Right kidney (tissue), 1 donor: ENCODE data around the gene NELFB.

ENCODE experiments used
- DNase-seq: peaks from one replicate; pipeline ENCODE4 v3.0.0-alpha.2; 2016

The NELFB gene

GRCh38 chr9:137266585-137267453 lies 11.7 kb downstream of the NELFB start:
- no peak for DNase-seq

GRCh38 chr9:137267933-137268355 lies 12.8 kb downstream of the NELFB start:
- DNase-seq, result no peak

GRCh38 chr9:137268538-137269201 lies 13.5 kb downstream of the NELFB start:
- DNase-seq, result no peak

GRCh38 chr9:137269231-137269772 lies 14.2 kb downstream of the NELFB start:
- DNase-seq, result no peak

GRCh38 chr9:137270929-137271695 lies 16.0 kb downstream of the NELFB start:
- DNase-seq, result no peak

GRCh38 chr9:137271696-137272076 lies 16.6 kb downstream of the NELFB start:
- no peak for DNase-seq

DNA sequence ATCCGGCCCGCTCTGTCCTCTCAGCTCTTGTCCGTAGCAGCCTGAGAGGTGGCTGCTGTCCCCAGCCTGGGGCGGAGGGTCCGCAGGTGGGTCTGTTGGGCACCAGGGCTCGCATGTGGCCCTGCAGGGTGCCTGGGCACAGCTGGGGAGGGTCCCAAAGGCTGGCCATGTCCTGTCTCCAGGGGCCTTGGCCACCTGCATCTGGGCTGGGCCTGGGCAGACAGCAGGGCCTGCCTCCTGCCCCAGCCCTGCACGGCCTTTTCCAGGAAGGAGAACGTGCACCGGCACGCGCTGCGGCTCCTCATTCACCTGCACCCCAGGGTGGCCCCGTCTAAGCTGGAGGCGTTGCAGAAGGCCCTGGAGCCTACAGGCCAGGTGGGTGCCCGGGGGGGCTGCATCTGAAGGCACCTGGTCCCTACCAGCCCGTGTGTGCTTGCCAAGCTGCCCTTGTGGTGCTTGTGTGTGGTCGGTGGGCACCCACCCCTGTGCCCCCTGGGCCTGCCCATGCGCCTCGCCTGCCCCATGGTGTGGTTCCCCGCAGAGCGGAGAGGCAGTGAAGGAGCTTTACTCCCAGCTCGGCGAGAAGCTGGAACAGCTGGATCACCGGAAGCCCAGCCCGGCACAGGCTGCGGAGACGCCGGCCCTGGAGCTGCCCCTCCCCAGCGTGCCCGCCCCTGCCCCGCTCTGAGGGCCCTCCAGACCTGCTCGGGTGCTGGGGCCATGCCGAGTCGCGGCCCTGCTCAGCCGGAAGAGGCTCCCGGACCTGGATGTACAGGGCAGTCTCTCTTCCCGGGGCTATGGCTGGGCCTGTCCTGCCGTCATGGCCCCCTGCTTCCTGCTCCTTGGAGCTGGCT lies 17.3 kb downstream of the NELFB start:
- no peak for DNase-seq

GRCh38 chr9:137273095-137273490 lies 18.0 kb downstream of the NELFB start:
- no peak for DNase-seq

DNA sequence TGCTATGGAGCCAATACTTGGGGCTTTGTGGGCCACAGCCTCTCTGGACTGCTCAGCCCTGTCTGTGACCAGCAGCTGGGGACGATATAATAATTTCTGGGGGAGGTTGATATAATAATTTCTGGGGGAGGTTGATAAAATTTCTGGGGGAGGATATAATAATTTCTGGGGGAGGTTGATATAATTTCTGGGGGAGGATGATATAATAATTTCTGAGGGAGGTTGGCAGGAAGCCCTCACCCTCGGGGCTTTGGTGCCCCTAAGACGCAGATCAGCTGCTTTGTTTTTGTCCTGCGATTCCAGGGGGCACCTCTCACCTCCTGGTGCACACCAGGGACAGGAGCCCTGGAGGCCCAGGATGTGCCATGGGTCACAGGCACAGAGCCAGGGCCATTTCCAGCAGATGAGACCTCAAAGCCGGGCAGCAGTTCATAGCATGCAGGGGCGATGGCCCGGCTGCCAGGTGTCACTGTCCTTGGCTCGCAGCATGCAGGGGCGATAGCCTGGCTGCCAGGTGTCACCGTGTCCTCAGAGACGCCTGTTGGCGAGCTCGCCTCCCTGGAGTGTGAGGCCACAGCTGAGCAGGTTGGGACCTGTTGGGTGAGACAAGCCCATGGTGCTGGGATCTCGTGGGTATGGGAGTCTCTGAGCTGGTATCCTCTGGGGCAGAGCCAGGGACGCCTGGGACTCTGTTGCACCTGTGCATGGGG lies 18.6 kb downstream of the NELFB start:
- DNase-seq, result no peak

GRCh38 chr9:137275203-137275587 lies 20.1 kb downstream of the NELFB start:
- DNase-seq, result no peak

GRCh38 chr9:137275588-137276472 lies 20.7 kb downstream of the NELFB start:
- DNase-seq, result no peak

- DNase-seq, result peak; percentile 65
Observed at GRCh38 chr9:137276473-137277328, 21.6 kb downstream of the NELFB start.

GRCh38 chr9:137277329-137278041 lies 22.4 kb downstream of the NELFB start, which contains the start of gene TOR4A:
TSS of gene TOR4A (plus strand) at chr9:137277726. CDS start at chr9:137278690, 964 bp downstream.
- peak; percentile 75 for DNase-seq

DNA sequence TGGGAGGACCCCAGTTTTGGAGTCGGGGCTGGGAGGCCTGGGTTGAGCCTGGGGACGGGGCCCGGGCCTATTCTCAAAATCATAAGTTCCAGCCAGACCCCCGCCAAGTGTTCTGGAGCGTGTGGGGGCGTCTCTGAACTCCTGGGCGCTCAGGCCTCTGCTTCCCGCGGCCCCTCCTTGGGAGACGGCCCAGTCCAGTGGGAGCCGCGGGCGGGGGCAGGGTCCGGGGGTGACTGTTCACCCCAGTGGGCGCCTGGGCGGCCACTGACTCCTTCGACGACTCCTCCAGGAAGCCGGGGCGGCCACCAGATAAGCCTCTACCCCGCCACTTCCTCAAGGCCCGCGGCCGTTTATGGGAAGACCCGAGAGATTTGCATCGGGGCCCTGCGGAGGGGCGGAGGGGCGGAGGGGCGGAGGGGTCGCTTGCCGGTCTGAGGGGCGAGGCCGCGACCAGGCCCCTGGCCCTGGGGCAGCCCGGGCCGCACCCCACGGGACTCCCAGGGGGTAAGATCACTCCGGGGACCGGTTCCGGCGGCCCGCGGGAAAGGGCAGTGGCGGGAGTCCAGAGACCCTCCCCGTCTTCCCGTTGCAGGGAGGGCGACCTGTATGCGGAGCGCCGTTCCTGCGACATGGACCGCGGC lies 23.1 kb downstream of the NELFB start:
- no peak for DNase-seq

DNA sequence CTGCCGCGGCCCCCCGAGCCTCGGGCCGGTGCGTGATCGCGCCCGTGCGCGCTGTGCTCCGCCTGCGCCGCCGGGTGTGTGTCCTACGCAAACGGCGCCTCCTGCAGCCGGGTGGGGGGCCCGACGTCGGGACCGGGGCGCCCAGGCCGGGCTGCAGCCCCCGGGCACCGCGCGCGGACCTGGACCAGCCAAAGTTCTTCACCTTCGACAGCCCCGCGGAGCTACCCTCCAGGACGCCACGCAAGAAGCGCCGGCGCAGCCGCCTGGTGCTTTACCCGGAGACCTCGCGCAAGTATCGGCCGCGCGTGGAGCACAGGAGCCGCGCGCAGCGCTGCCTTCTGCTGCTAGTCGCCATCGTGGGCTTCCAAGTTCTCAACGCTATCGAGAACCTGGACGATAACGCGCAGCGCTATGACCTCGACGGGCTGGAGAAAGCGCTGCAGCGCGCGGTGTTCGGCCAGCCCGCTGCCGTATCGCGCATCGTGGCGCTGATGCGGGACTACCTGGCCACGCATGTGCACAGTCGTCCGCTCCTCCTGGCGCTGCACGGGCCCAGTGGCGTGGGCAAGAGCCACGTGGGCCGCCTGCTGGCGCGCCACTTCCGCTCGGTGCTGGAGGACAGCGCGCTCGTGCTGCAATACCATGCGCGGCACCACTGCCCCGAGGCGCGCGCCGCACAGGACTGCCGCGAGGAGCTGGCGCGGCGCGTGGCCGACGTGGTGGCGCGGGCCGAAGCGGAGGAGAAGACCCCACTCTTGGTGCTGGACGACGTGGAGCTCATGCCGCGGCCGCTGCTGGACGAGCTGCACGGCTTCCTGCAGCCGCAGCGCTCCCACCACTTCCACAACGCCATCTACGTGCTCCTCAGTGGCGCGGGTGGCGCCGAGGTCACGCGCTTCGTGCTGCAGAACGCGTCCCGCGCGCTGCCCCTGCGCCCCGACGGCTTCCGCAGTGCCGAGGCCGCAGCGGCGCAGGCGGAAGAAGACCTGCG lies 23.9 kb downstream of the NELFB start:
- peak; percentile 51 for DNase-seq

DNA sequence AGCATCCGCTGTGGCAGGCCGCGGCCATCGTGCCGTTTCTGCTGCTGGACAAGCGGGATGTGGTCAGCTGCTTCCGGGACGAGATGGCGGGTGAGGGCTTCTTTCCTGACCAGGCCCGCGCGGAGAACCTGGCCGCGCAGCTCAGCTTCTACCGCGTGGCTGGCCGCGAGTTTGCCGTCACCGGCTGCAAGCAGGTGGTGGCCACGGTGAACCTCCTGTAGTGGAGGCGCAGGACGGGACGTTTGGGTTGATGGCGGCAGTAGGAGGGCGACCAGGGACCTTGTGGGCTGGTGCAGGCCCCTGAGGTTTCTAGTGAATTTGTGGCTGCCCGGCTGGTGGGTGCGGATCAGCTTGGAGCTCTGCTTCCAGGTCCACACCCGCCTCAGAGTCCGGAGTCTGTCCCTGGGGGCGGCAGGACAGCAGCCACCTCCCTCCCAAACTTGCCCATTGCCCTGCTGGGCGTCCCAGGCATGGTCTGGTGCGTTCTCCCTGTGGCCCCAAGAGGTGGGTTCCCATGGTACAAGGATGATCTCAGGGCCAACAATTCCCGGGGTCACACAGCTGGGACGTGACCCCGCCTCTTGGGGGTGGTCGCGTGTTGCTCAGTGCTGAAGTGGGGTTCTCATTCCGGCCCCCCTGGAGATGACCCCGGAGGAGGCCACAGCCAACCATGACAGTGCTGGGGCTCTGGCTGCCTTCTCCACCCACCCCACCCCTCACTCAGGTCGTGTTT lies 24.8 kb downstream of the NELFB start:
- peak; percentile 18 for DNase-seq
